Osteoblast (primary cell): ENCODE measurements around the gene LPCAT3. TPM values are rescaled to one million over a fixed set of nuclear protein-coding genes. Genes with fewer than 3 reads are reported as not detected.
A peak's percentile ranks its signal among the peaks of the same experiment; 100 is the strongest.

Experiments used
- DNase-seq: peaks from one replicate; pipeline ENCODE4 v3.0.0; 2011; ENCODE audit warnings: low spot score, mixed read lengths; ENCODE audit not compliant: insufficient read length; ENCODE audit errors: missing footprints
- H2AFZ ChIP-seq: 2 replicates; pipeline ENCODE4 v1.6.0; 2011; ENCODE audit warnings: mild to moderate bottlenecking, low read length
- H3K27ac ChIP-seq: 2 replicates; pipeline ENCODE4 v1.5.1; 2011; ENCODE audit warnings: mild to moderate bottlenecking, low read depth, low read length, moderate library complexity
- H3K27me3 ChIP-seq: 2 replicates; pipeline ENCODE4 v1.6.0; 2012; ENCODE audit warnings: mild to moderate bottlenecking, control low read depth, inconsistent platforms, low read length, moderate library complexity; ENCODE audit not compliant: insufficient read depth
- H3K36me3 ChIP-seq: 2 replicates; pipeline ENCODE4 v1.5.1; 2011; ENCODE audit warnings: mild to moderate bottlenecking, low read length, control low read depth, moderate library complexity; ENCODE audit not compliant: insufficient read depth
- H3K4me1 ChIP-seq: 2 replicates; pipeline ENCODE4 v1.5.1; 2011; ENCODE audit warnings: mild to moderate bottlenecking, low read length, control low read depth, moderate library complexity; ENCODE audit not compliant: insufficient read depth
- H3K4me2 ChIP-seq: 2 replicates; pipeline ENCODE4 v1.6.0; 2011; ENCODE audit warnings: mild to moderate bottlenecking, low read length; ENCODE audit not compliant: insufficient read depth
- H3K4me3 ChIP-seq: fragments of 200-600 bp; sonication (generic); 3 replicates; pipeline ENCODE4 v1.5.1; 2012; ENCODE audit warnings: mild to moderate bottlenecking, low read length, inconsistent platforms; ENCODE audit not compliant: insufficient read depth
- H3K79me2 ChIP-seq: 2 replicates; pipeline ENCODE4 v1.6.0; 2012; ENCODE audit warnings: mild to moderate bottlenecking, low read length, control low read depth, inconsistent platforms; ENCODE audit not compliant: insufficient read depth
- H3K9me3 ChIP-seq: 2 replicates; pipeline ENCODE4 v1.5.1; 2011; ENCODE audit warnings: low read depth, low read length, control low read depth
- H4K20me1 ChIP-seq: 2 replicates; pipeline ENCODE4 v1.6.0; 2012; ENCODE audit warnings: mild to moderate bottlenecking, low read length, control low read depth; ENCODE audit not compliant: insufficient read depth
- total RNA-seq: library from RNA; depleted of rRNA; stranded (reverse); fragments of >200 nt; gene quantifications from 2 replicates; pipeline ENCODE4 v1.2.3, GENCODE V29; 2012
- TF ChIP-seq, protein P1 (sequence below): IDR thresholded peaks from 2 replicates; pipeline ENCODE4 v1.5.1; 2011; ENCODE audit warnings: mild to moderate bottlenecking, low read depth, low read length, moderate library complexity; ENCODE audit errors: extremely low read depth

Gene LPCAT3
- total RNA-seq, 1 donor: 20.3 TPM

DNA sequence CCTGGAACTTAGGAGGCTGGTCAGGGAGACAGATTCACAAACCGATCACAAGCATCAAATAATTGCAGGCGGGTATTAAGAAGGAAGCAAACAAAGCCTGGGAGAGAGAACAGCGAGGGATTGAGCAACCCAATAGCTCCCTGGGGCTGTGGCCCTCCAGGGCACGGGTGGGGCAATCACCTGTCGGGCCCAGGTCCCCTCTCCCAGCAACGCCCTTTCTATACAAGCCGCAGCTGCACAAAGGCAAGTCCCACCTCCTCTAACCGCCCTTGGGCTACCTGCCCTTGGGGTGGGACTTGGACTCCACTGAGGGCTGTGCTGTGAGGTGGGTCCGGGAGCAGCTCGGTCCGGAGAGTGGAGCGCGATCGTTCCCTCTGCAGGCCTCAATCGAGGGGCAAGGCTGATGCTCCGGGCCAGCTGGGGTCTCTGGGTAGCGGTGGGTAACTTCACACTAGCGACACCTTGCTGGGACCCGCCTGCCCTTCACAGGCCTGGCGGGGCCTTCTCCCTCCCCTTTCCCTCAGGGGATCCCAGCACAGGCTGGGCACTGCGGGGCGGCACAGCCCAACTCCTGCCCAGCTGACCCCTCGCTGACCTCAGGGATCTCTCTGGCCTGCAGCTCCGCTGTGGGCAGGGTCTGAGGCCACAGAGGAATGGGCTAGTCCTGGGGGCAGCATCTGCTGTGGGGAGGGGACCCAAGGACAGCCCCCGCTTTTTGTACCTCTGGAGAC, 55.8 kb downstream of the LPCAT3 start:
- Histone ChIP-seq H3K36me3 (peaks cover 28% of the 10 kb centered on the region), H4K20me1 (peaks cover 4% of the 10 kb centered on the region), H3K27me3 (no peaks in the 10 kb centered on the region), H3K79me2 (peaks cover 6% of the 10 kb centered on the region), H3K4me2 (peak overlapping the region; percentile 85), H3K4me3 (peak overlapping the region; percentile 58), H3K4me1 (peaks cover 16% of the 10 kb centered on the region), H3K9me3 (no peaks in the 10 kb centered on the region), H3K27ac (peak overlapping the region; percentile 93), H2AFZ (peak overlapping the region; percentile 90)
- no peak for DNase-seq
- TF ChIP-seq, protein P1, sequence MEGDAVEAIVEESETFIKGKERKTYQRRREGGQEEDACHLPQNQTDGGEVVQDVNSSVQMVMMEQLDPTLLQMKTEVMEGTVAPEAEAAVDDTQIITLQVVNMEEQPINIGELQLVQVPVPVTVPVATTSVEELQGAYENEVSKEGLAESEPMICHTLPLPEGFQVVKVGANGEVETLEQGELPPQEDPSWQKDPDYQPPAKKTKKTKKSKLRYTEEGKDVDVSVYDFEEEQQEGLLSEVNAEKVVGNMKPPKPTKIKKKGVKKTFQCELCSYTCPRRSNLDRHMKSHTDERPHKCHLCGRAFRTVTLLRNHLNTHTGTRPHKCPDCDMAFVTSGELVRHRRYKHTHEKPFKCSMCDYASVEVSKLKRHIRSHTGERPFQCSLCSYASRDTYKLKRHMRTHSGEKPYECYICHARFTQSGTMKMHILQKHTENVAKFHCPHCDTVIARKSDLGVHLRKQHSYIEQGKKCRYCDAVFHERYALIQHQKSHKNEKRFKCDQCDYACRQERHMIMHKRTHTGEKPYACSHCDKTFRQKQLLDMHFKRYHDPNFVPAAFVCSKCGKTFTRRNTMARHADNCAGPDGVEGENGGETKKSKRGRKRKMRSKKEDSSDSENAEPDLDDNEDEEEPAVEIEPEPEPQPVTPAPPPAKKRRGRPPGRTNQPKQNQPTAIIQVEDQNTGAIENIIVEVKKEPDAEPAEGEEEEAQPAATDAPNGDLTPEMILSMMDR: no peak

DNA sequence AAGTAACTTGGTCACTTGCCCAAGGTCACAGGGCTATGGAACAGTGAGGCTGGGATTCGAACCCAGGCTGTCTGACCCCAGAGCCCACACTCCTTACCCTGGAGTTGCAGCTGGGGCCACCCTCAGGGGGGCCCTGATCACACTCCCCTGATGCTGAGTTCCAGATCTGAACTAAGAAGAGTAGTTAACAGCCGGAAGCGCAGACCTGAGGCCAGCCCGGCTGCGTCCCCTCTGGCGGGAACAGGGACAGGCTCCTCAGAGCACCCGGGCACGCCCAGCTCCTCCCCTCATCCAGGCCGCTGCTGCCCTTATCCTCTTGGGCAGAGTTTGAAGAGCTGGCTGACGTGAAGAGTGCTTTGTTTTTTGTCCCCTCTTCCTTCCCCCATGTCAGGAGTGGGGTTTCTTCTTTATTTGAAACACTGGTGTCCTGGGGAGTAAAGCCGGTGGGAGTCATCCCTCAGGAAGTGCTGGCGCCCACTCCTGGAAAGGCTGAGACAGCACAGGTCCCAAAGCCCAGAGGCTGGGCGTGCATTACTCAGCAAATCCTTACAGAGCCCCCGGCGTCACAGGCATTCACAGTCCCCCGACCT, 56.5 kb downstream of the LPCAT3 start:
- Histone ChIP-seq H3K4me2 (peak overlapping the region; percentile 85), H2AFZ (peak overlapping the region; percentile 90), H3K36me3 (peaks cover 21% of the 10 kb centered on the region), H4K20me1 (peaks cover 4% of the 10 kb centered on the region), H3K9me3 (no peaks in the 10 kb centered on the region), H3K79me2 (no peaks in the 10 kb centered on the region), H3K27ac (peak overlapping the region; percentile 93), H3K27me3 (no peaks in the 10 kb centered on the region), H3K4me3 (peak overlapping the region; percentile 58), H3K4me1 (peaks cover 16% of the 10 kb centered on the region)
- TF ChIP-seq, protein P1: peak; percentile 72
- peak; percentile 97 for DNase-seq

DNA sequence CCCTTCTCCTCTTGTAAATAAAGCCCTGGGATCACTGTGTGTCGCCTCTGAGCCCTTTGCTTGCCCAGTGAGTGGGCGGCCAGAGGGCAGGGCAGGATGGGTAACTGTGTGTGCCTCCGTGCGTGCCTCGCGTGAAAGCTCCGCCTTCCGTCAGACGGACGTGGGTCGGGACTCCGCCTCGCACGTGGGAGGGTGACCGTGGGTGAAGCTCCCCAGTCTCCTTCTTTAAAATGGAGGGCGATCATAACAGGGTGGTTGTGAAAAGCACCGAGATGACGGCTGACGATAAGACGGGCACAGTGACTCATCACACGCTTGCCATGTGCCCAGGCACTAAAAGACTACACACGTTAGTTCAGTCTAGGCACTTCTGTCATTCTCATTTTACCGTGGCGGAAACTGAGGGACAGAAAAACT, 57.0 kb downstream of the LPCAT3 start:
- Histone ChIP-seq H3K4me3 (peak overlapping the region; percentile 58), H3K27me3 (no peaks in the 10 kb centered on the region), H3K4me1 (peaks cover 16% of the 10 kb centered on the region), H3K27ac (peak overlapping the region; percentile 93), H4K20me1 (peaks cover 4% of the 10 kb centered on the region), H3K79me2 (no peaks in the 10 kb centered on the region), H2AFZ (peak overlapping the region; percentile 90), H3K4me2 (peak overlapping the region; percentile 85), H3K36me3 (peaks cover 17% of the 10 kb centered on the region), H3K9me3 (no peaks in the 10 kb centered on the region)
- TF ChIP-seq, protein P1: no peak
- DNase-seq: peak; percentile 94

DNA sequence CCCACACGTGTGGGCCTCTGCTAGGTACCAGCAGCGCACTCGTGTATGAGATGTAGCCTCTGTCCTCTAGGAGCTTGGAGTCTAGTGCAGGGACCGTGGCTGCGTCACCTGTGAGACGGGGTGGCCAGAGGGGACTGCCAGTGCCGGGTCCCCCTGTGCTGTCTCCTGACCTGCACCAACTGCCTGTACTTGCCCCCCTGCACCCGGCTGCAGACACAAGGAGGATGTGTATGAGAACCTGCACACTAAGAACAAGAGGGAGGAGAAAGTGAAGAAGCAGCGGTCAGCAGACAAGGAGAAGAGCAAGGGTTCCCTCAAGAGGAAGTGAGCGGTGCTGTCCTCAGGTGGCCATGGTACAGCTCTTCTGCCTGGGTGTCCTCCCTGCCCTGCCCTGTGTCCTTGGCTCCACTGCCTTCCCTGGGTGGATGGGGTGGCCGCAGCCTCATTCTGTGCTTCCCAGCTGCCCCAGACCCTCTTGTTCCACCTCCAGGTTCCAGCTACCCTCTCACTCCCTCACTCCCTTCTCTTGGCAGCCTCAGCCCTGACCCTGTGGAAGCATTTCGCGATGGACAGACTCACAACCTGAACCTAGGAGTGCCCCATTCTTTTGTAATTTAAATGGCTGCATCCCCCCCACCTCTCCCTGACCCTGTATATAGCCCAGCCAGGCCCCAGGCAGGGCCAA, 57.5 kb downstream of the LPCAT3 start:
- no peak for DNase-seq
- H3K79me2 ChIP-seq: no peaks in the 10 kb centered on the region
- peaks cover 12% of the 10 kb centered on the region for H3K36me3 ChIP-seq
- no peaks in the 10 kb centered on the region for H3K9me3 ChIP-seq
- TF ChIP-seq, protein P1: peak; percentile 22
- H3K4me1 ChIP-seq: peaks cover 16% of the 10 kb centered on the region
- H2AFZ ChIP-seq: peak overlapping the region; percentile 90
- peak overlapping the region; percentile 85 for H3K4me2 ChIP-seq
- peak overlapping the region; percentile 93 for H3K27ac ChIP-seq
- H3K27me3 ChIP-seq: no peaks in the 10 kb centered on the region
- peak overlapping the region; percentile 58 for H3K4me3 ChIP-seq
- peaks cover 2% of the 10 kb centered on the region for H4K20me1 ChIP-seq
